ENCODE results near the gene KRT20. TPM values are rescaled to one million over a fixed set of nuclear protein-coding genes. Genes with fewer than 3 reads are reported as not detected.
A peak's percentile ranks its signal among the peaks of the same experiment; 100 is the strongest.

KRT20 gene
- total and polyA plus RNA-seq, 12 donors, result 0.23 to 0.64 (median 0.39) TPM; not detected in 8

- 91 to 94% (median 94%) methylated on average over 2 of the region's 2 CpGs for WGBS, 4 donors
- H3K27ac ChIP-seq, result no peak overlapping the region
- no peaks in the 10 kb centered on the region for H3K9me3 ChIP-seq (replicated peaks in 1 of 3)
- no peaks in the 10 kb centered on the region for H3K4me1 ChIP-seq (replicated peaks in 1 of 2)
- H3K36me3 ChIP-seq (replicated peaks in 1 of 2), result peaks cover 0 to 7% of the 10 kb centered on the region in 2 donors
- intact Hi-C loops (cut with DNase I), result no loop called here
- H3K4me3 ChIP-seq, result no peak overlapping the region
- no peaks in the 10 kb centered on the region for H3K27me3 ChIP-seq
- DNase-seq, result no peak
- TF ChIP-seq POLR2A (IDR thresholded peaks at IDR 0.05) (no peak), CTCF (IDR thresholded peaks at IDR 0.05) (no peak)
Measured at GRCh38 chr17:40830085-40830776, 54.8 kb downstream of the KRT20 start.

GRCh38 chr17:40828454-40829044 lies 56.5 kb downstream of the KRT20 start:
- H3K27ac ChIP-seq, result peak overlapping the region in 2 of 5 donors; percentile 9 to 69
- no peaks in the 10 kb centered on the region for H3K4me1 ChIP-seq (replicated peaks in 1 of 2)
- no peaks in the 10 kb centered on the region for H3K27me3 ChIP-seq
- no peak for TF ChIP-seq CTCF (IDR thresholded peaks at IDR 0.05)
- no peak for TF ChIP-seq POLR2A (IDR thresholded peaks at IDR 0.05)
- intact Hi-C loops (cut with DNase I), result no loop called here
- H3K4me3 ChIP-seq, result no peak overlapping the region
- H3K36me3 ChIP-seq (replicated peaks in 1 of 2), result no peaks in the 10 kb centered on the region
- no peak for DNase-seq
- WGBS, 4 donors, result 74 to 87% (median 76%) methylated on average over 4 of the region's 4 CpGs
- no peaks in the 10 kb centered on the region for H3K9me3 ChIP-seq (replicated peaks in 1 of 3)

- no peak for DNase-seq
- 70 to 83% (median 77%) methylated on average over 7 of the region's 7 CpGs for WGBS, 4 donors
- Histone ChIP-seq H3K9me3 (replicated peaks in 1 of 3) (no peaks in the 10 kb centered on the region), H3K27ac (peak overlapping the region in 3 of 5 donors; percentile 2 to 69 (median 9)), H3K36me3 (replicated peaks in 1 of 2) (no peaks in the 10 kb centered on the region), H3K4me1 (replicated peaks in 1 of 2) (no peaks in the 10 kb centered on the region), H3K27me3 (no peaks in the 10 kb centered on the region), H3K4me3 (no peak overlapping the region)
- TF ChIP-seq POLR2A (IDR thresholded peaks at IDR 0.05), result no peak
- no peak for TF ChIP-seq CTCF (IDR thresholded peaks at IDR 0.05)
- intact Hi-C loops (cut with DNase I), result no loop called here
Measured at GRCh38 chr17:40827746-40828453, 57.1 kb downstream of the KRT20 start.

Other genes with a start within 250 kb of the KRT20 start
- 10 to 100 TPM; 55.5 to 97.3 (median 75.1) TPM for gene SMARCE1, start 237.4 kb downstream of the KRT20 start, total RNA-seq
- gene SMARCE1, start 237.4 kb downstream of the KRT20 start, polyA plus RNA-seq, result 100 to 1,000 TPM in 1 of 3 donors, 10 to 100 TPM in 2; 60.9 to 128 (median 93.4) TPM
- 10 to 100 TPM in 1 of 9 donors, 1 to 10 TPM in 6, under 1 TPM in 2; 0.69 to 10.7 (median 3.1) TPM for gene KRT222, start 220.1 kb downstream of the KRT20 start, total RNA-seq
- 1 to 10 TPM; 2.8 to 9.3 (median 5.9) TPM for gene KRT222, start 220.1 kb downstream of the KRT20 start, polyA plus RNA-seq
- not detected for gene KRT24, start 181.5 kb downstream of the KRT20 start, total RNA-seq
- under 1 TPM in 2 of 3 donors, not detected in 1; 0.10 to 0.24 TPM for gene KRT24, start 181.5 kb downstream of the KRT20 start, polyA plus RNA-seq
- gene KRT25, start 129.9 kb downstream of the KRT20 start, total RNA-seq, result not detected
- not detected for gene KRT25, start 129.9 kb downstream of the KRT20 start, polyA plus RNA-seq
- not detected for gene KRT26, start 113.0 kb downstream of the KRT20 start, total RNA-seq
- not detected for gene KRT26, start 113.0 kb downstream of the KRT20 start, polyA plus RNA-seq
- not detected for gene KRT27, start 102.7 kb downstream of the KRT20 start, total RNA-seq
- under 1 TPM in 2 of 3 donors, not detected in 1; 0.34 to 0.56 TPM for gene KRT27, start 102.7 kb downstream of the KRT20 start, polyA plus RNA-seq
- gene KRT28, start 85.3 kb downstream of the KRT20 start, total RNA-seq, result not detected
- not detected for gene KRT28, start 85.3 kb downstream of the KRT20 start, polyA plus RNA-seq
- 10 to 100 TPM in 6 of 9 donors, 1 to 10 TPM in 2, under 1 TPM in 1; 0.35 to 58.4 (median 27.4) TPM for gene KRT10, start 62.6 kb downstream of the KRT20 start, total RNA-seq
- 10 to 100 TPM; 31.1 to 36.3 (median 36.0) TPM for gene KRT10, start 62.6 kb downstream of the KRT20 start, polyA plus RNA-seq
- not detected for gene KRT12, start 18.0 kb downstream of the KRT20 start, total RNA-seq
- not detected for gene KRT12, start 18.0 kb downstream of the KRT20 start, polyA plus RNA-seq
- not detected for gene KRT23, start 52.4 kb upstream of the KRT20 start, total RNA-seq
- gene KRT23, start 52.4 kb upstream of the KRT20 start, polyA plus RNA-seq, result under 1 TPM in 1 of 3 donors, not detected in 2; 0.03 TPM
- gene KRT39, start 81.7 kb upstream of the KRT20 start, total RNA-seq, result not detected
- gene KRT39, start 81.7 kb upstream of the KRT20 start, polyA plus RNA-seq, result under 1 TPM in 1 of 3 donors, not detected in 2; 0.17 TPM
- gene KRT40, start 99.1 kb upstream of the KRT20 start, total RNA-seq, result not detected
- not detected for gene KRT40, start 99.1 kb upstream of the KRT20 start, polyA plus RNA-seq
- gene KRTAP3-3, start 108.9 kb upstream of the KRT20 start, total RNA-seq, result not detected
- not detected for gene KRTAP3-3, start 108.9 kb upstream of the KRT20 start, polyA plus RNA-seq
- not detected for gene KRTAP3-2, start 114.7 kb upstream of the KRT20 start, total RNA-seq
- gene KRTAP3-2, start 114.7 kb upstream of the KRT20 start, polyA plus RNA-seq, result not detected
- not detected for gene KRTAP3-1, start 123.9 kb upstream of the KRT20 start, total RNA-seq
- not detected for gene KRTAP3-1, start 123.9 kb upstream of the KRT20 start, polyA plus RNA-seq
- gene KRTAP1-5, start 142.0 kb upstream of the KRT20 start, total RNA-seq, result not detected
- gene KRTAP1-5, start 142.0 kb upstream of the KRT20 start, polyA plus RNA-seq, result not detected
- not detected for gene KRTAP1-4, start 145.0 kb upstream of the KRT20 start, total RNA-seq
- not detected for gene KRTAP1-4, start 145.0 kb upstream of the KRT20 start, polyA plus RNA-seq
- gene KRTAP1-3, start 149.6 kb upstream of the KRT20 start, total RNA-seq, result not detected
- not detected for gene KRTAP1-3, start 149.6 kb upstream of the KRT20 start, polyA plus RNA-seq
- gene KRTAP1-1, start 156.2 kb upstream of the KRT20 start, total RNA-seq, result not detected
- gene KRTAP1-1, start 156.2 kb upstream of the KRT20 start, polyA plus RNA-seq, result not detected
- gene KRTAP2-1, start 162.1 kb upstream of the KRT20 start, total RNA-seq, result not detected
- gene KRTAP2-1, start 162.1 kb upstream of the KRT20 start, polyA plus RNA-seq, result not detected
- not detected for gene KRTAP2-2, start 170.0 kb upstream of the KRT20 start, total RNA-seq
- not detected for gene KRTAP2-2, start 170.0 kb upstream of the KRT20 start, polyA plus RNA-seq
- not detected for gene KRTAP2-3, start 174.9 kb upstream of the KRT20 start, total RNA-seq
- not detected for gene KRTAP2-3, start 174.9 kb upstream of the KRT20 start, polyA plus RNA-seq
- not detected for gene KRTAP2-4, start 180.6 kb upstream of the KRT20 start, total RNA-seq
- gene KRTAP2-4, start 180.6 kb upstream of the KRT20 start, polyA plus RNA-seq, result not detected
- gene KRTAP4-7, start 198.9 kb upstream of the KRT20 start, total RNA-seq, result not detected
- gene KRTAP4-7, start 198.9 kb upstream of the KRT20 start, polyA plus RNA-seq, result not detected
- gene KRTAP4-8, start 212.9 kb upstream of the KRT20 start, total RNA-seq, result not detected
- gene KRTAP4-8, start 212.9 kb upstream of the KRT20 start, polyA plus RNA-seq, result not detected
- gene KRTAP4-16, start 217.0 kb upstream of the KRT20 start, total RNA-seq, result not detected
- not detected for gene KRTAP4-16, start 217.0 kb upstream of the KRT20 start, polyA plus RNA-seq
- not detected for gene KRTAP4-9, start 220.1 kb upstream of the KRT20 start, total RNA-seq
- gene KRTAP4-9, start 220.1 kb upstream of the KRT20 start, polyA plus RNA-seq, result not detected
- gene KRTAP4-11, start 233.1 kb upstream of the KRT20 start, total RNA-seq, result not detected
- not detected for gene KRTAP4-11, start 233.1 kb upstream of the KRT20 start, polyA plus RNA-seq
- not detected for gene KRTAP4-12, start 238.9 kb upstream of the KRT20 start, total RNA-seq
- not detected for gene KRTAP4-12, start 238.9 kb upstream of the KRT20 start, polyA plus RNA-seq